ENCODE results near the gene PCSK2. TPM values are rescaled to one million over a fixed set of nuclear protein-coding genes. Genes with fewer than 3 reads are reported as not detected.

The PCSK2 gene
- total RNA-seq, 1 experiment from 2014 or later = not detected

- Histone ChIP-seq H3K4me1 (replicated peaks; ENCODE audit: insufficient read depth) (no peaks in the 10 kb centered on the region), H4K20me1 (ENCODE audit: insufficient read depth) (no peaks in the 10 kb centered on the region), H3K36me3 (ENCODE audit: low read depth) (no peaks in the 10 kb centered on the region), H3K9me2 (ENCODE audit: insufficient read depth) (no peaks in the 10 kb centered on the region), H3F3A (ENCODE audit: insufficient read depth, low read depth) (no peaks in the 10 kb centered on the region), H2AFZ (no peak overlapping the region), H3K4me3 (no peak overlapping the region), H3K79me2 (ENCODE audit: low read depth) (no peaks in the 10 kb centered on the region), H3K27ac (no peak overlapping the region), H3K27me3 (ENCODE audit: insufficient read depth, low read depth) (peaks cover 71% of the 10 kb centered on the region), H3K4me2 (no peak overlapping the region), H3K9me3 (ENCODE audit: insufficient read depth, low read depth) (no peaks in the 10 kb centered on the region)
- peak in 1 of 2 experiments; percentile 43 for DNase-seq
- intact Hi-C loops (cut with micrococcal nuclease; ENCODE audit: unreplicated experiment) = loop anchor here (1.0 kb wide), 1 partner anchor 627 kb away; no protein-coding TSS in a partner anchor
- TF ChIP-seq EZH2 (IDR thresholded peaks at IDR 0.05; ENCODE audit: low read depth) = no peak
- TF ChIP-seq CTCF (conservative IDR thresholded peaks at IDR 0.05) = peak; percentile 96
- ChIA-PET CTCF (interaction anchor here (1.5 kb wide), 1 partner anchor 628 kb away, joined by 4 read pairs; no protein-coding TSS in a partner anchor), POLR2A (ENCODE audit: unreplicated experiment) (no interaction called here)
- BruUV-seq (replicated peaks) = no TSS peak
These were observed 205.0 kb downstream of the PCSK2 start for GRCh38 chr20:17431621-17432364.

GRCh38 chr20:17436664-17437063, 209.8 kb downstream of the PCSK2 start:
- no peaks in the 10 kb centered on the region for H3K36me3 ChIP-seq (ENCODE audit: low read depth)
- H3K4me1 ChIP-seq (replicated peaks; ENCODE audit: insufficient read depth) = no peaks in the 10 kb centered on the region
- intact Hi-C loops (cut with micrococcal nuclease; ENCODE audit: unreplicated experiment) = no loop called here
- H3K79me2 ChIP-seq (ENCODE audit: low read depth) = no peaks in the 10 kb centered on the region
- DNase-seq = no peak
- no peaks in the 10 kb centered on the region for H4K20me1 ChIP-seq (ENCODE audit: insufficient read depth)
- H3K4me2 ChIP-seq = no peak overlapping the region
- no peak overlapping the region for H2AFZ ChIP-seq
- ChIA-PET CTCF (no interaction called here), POLR2A (ENCODE audit: unreplicated experiment) (no interaction called here)
- H3K27ac ChIP-seq = no peak overlapping the region
- no peaks in the 10 kb centered on the region for H3K9me2 ChIP-seq (ENCODE audit: insufficient read depth)
- peaks cover 80% of the 10 kb centered on the region for H3K27me3 ChIP-seq (ENCODE audit: insufficient read depth, low read depth)
- H3F3A ChIP-seq (ENCODE audit: insufficient read depth, low read depth) = no peaks in the 10 kb centered on the region
- no peak overlapping the region for H3K4me3 ChIP-seq
- no peaks in the 10 kb centered on the region for H3K9me3 ChIP-seq (ENCODE audit: insufficient read depth, low read depth)
- TF ChIP-seq CTCF (conservative IDR thresholded peaks at IDR 0.05) = no peak
- TF ChIP-seq EZH2 (IDR thresholded peaks at IDR 0.05; ENCODE audit: low read depth) = no peak
- no TSS peak for BruUV-seq (replicated peaks)

GRCh38 chr20:17437251-17437650, 210.4 kb downstream of the PCSK2 start:
- CTCF ChIA-PET = no interaction called here
- H3K4me2 ChIP-seq = no peak overlapping the region
- H3K4me3 ChIP-seq = no peak overlapping the region
- H3K9me3 ChIP-seq (ENCODE audit: insufficient read depth, low read depth) = no peaks in the 10 kb centered on the region
- H3K27ac ChIP-seq = no peak overlapping the region
- no peak for DNase-seq
- no peaks in the 10 kb centered on the region for H3F3A ChIP-seq (ENCODE audit: insufficient read depth, low read depth)
- POLR2A ChIA-PET (ENCODE audit: unreplicated experiment) = no interaction called here
- peaks cover 86% of the 10 kb centered on the region for H3K27me3 ChIP-seq (ENCODE audit: insufficient read depth, low read depth)
- no peaks in the 10 kb centered on the region for H3K9me2 ChIP-seq (ENCODE audit: insufficient read depth)
- no peak overlapping the region for H2AFZ ChIP-seq
- H4K20me1 ChIP-seq (ENCODE audit: insufficient read depth) = no peaks in the 10 kb centered on the region
- no peak for TF ChIP-seq EZH2 (IDR thresholded peaks at IDR 0.05; ENCODE audit: low read depth)
- no peak for TF ChIP-seq CTCF (conservative IDR thresholded peaks at IDR 0.05)
- no peaks in the 10 kb centered on the region for H3K79me2 ChIP-seq (ENCODE audit: low read depth)
- no TSS peak for BruUV-seq (replicated peaks)
- H3K36me3 ChIP-seq (ENCODE audit: low read depth) = no peaks in the 10 kb centered on the region
- intact Hi-C loops (cut with micrococcal nuclease; ENCODE audit: unreplicated experiment) = no loop called here
- H3K4me1 ChIP-seq (replicated peaks; ENCODE audit: insufficient read depth) = no peaks in the 10 kb centered on the region

Data from PC-9 (cell line).